ENCODE results near the gene AHSG. TPM values are rescaled to one million over a fixed set of nuclear protein-coding genes. Genes with fewer than 3 reads are reported as not detected.
A peak's percentile ranks its signal among the peaks of the same experiment; 100 is the strongest.

The AHSG gene, protein sequence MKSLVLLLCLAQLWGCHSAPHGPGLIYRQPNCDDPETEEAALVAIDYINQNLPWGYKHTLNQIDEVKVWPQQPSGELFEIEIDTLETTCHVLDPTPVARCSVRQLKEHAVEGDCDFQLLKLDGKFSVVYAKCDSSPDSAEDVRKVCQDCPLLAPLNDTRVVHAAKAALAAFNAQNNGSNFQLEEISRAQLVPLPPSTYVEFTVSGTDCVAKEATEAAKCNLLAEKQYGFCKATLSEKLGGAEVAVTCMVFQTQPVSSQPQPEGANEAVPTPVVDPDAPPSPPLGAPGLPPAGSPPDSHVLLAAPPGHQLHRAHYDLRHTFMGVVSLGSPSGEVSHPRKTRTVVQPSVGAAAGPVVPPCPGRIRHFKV
- total RNA-seq (2022) (not detected in 2 replicates), Bru-seq, nascent RNA (percentile 13 among the genes with signal in this experiment), BruChase-seq, experiment 1, labeled RNA remaining after a 6-hour chase (percentile 9 among the genes with signal in this experiment), BruChase-seq, experiment 2, labeled RNA remaining after a 2-hour chase (percentile 9 among the genes with signal in this experiment)
- long read RNA-seq = 0 reads

GRCh38 chr3:186612721-186613636 lies at the start of gene AHSG:
AHSG (plus strand) TSS chr3:186613060; CDS start chr3:186613142, 82 bp downstream.
- no TSS peak for BruUV-seq (replicated peaks)
- CTCF ChIA-PET = interaction anchor here (0.6 to 5.8 kb wide), 8 partner anchors 13 to 635 kb away, joined by 3 to 100 read pairs (median 13); no protein-coding TSS in a partner anchor
- intact Hi-C loops (cut with micrococcal nuclease) = no loop called here
- POLR2A ChIA-PET = interaction anchor here (0.6 to 6.9 kb wide), 3 partner anchors 44 to 170 kb away, joined by 3 to 182 read pairs (median 3); partner anchors contain the start of gene EIF4A2
- no peak for DNase-seq (ENCODE audit: unreplicated experiment)
- no peak for TF ChIP-seq CTCF (IDR thresholded peaks at IDR 0.05; ENCODE audit: unreplicated experiment)
- Mint-ChIP-seq H3K4me3 (ENCODE audit: unreplicated experiment) (no peak within 1 kb of the TSS), H3K27ac (ENCODE audit: low read depth, unreplicated experiment) (peak within 1 kb of the TSS; percentile 43), H3K4me1 (ENCODE audit: insufficient read depth, unreplicated experiment) (peaks cover 19% of the 10 kb centered on the region), H3K36me3 (ENCODE audit: insufficient read depth, unreplicated experiment) (no peaks in the 10 kb centered on the region), H3K9me3 (ENCODE audit: unreplicated experiment) (no peaks in the 10 kb centered on the region), H3K27me3 (ENCODE audit: insufficient read depth, unreplicated experiment) (no peaks in the 10 kb centered on the region)

DNA sequence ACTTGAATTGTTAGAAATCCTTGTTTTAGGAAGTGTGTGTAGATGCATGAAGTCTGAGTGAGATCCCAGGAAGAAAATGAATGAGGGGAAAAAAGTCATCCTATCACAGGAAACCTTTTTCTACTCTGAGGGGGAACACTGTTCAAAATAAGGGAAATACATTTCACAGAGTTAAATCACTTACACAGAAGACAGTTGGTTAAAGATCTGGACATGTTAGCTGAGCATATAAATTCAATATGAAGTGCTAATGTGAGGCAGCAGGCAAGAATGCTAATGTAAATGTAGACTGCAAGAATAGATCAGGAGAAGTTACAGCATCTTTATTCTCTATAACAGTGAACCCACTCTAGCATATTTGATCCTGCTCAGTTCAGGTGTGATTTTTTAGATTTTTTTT lies 48.3 kb upstream of the AHSG start:
- TF ChIP-seq CTCF (IDR thresholded peaks at IDR 0.05; ENCODE audit: unreplicated experiment) = no peak
- ChIA-PET POLR2A (interaction anchor here (3.2 to 9.1 kb wide), 2 partner anchors 52 to 218 kb away, joined by 8 to 131 read pairs; partner anchors contain the start of gene EIF4A2), CTCF (interaction anchor here (6.6 kb wide), 1 partner anchor 51 kb away, joined by 50 read pairs; no protein-coding TSS in a partner anchor)
- peaks cover 5% of the 10 kb centered on the region for H3K36me3 Mint-ChIP-seq (ENCODE audit: insufficient read depth, unreplicated experiment)
- no peak overlapping the region for H3K4me3 Mint-ChIP-seq (ENCODE audit: unreplicated experiment)
- H3K4me1 Mint-ChIP-seq (ENCODE audit: insufficient read depth, unreplicated experiment) = peaks cover 18% of the 10 kb centered on the region
- intact Hi-C loops (cut with micrococcal nuclease) = no loop called here
- H3K9me3 Mint-ChIP-seq (ENCODE audit: unreplicated experiment) = no peaks in the 10 kb centered on the region
- DNase-seq (ENCODE audit: unreplicated experiment) = no peak
- no TSS peak for BruUV-seq (replicated peaks)
- no peaks in the 10 kb centered on the region for H3K27me3 Mint-ChIP-seq (ENCODE audit: insufficient read depth, unreplicated experiment)
- no peak overlapping the region for H3K27ac Mint-ChIP-seq (ENCODE audit: low read depth, unreplicated experiment)

GRCh38 chr3:186566772-186567071 lies 46.1 kb upstream of the AHSG start:
- BruUV-seq (replicated peaks) = no TSS peak
- Mint-ChIP-seq H3K36me3 (ENCODE audit: insufficient read depth, unreplicated experiment) (peaks cover 5% of the 10 kb centered on the region), H3K27ac (ENCODE audit: low read depth, unreplicated experiment) (peak overlapping the region; percentile 96), H3K27me3 (ENCODE audit: insufficient read depth, unreplicated experiment) (no peaks in the 10 kb centered on the region), H3K9me3 (ENCODE audit: unreplicated experiment) (no peaks in the 10 kb centered on the region), H3K4me3 (ENCODE audit: unreplicated experiment) (peak overlapping the region; percentile 98), H3K4me1 (ENCODE audit: insufficient read depth, unreplicated experiment) (peaks cover 25% of the 10 kb centered on the region)
- DNase-seq (ENCODE audit: unreplicated experiment) = no peak
- peak; percentile 6 for TF ChIP-seq CTCF (IDR thresholded peaks at IDR 0.05; ENCODE audit: unreplicated experiment)
- POLR2A ChIA-PET = interaction anchor here (0.6 to 9.2 kb wide), 19 partner anchors 9 to 744 kb away, joined by 3 to 161 read pairs (median 4); partner anchors contain the start of genes EIF4A2, RFC4 and TRA2B
- intact Hi-C loops (cut with micrococcal nuclease) = loop anchor here (1.0 kb wide), 3 partner anchors 43 to 255 kb away; no protein-coding TSS in a partner anchor
- CTCF ChIA-PET = interaction anchor here (0.5 to 6.6 kb wide), 9 partner anchors 22 to 1562 kb away, joined by 3 to 50 read pairs (median 3); no protein-coding TSS in a partner anchor

Measured in MCF 10A (cell line).